Stimulated activated CD4-positive, alpha-beta T cell treated with anti-CD3 and anti-CD28 coated beads, TNF-alpha, amount 100 ng/mL, for 24 hours (primary cell): ENCODE data around the gene DYSF.
"Not testable (repeated sequence)": the region's sequence is repeated elsewhere in the genome, so short reads cannot be mapped to it uniquely, and the experiment has no call there.

Experiments
- DNase-seq, 3 experiments: peaks; one replicate each; pipeline ENCODE4 v3.0.0-alpha.2; 2020; ENCODE audit warnings: low read depth in 3 of 3

The DYSF gene

DNA sequence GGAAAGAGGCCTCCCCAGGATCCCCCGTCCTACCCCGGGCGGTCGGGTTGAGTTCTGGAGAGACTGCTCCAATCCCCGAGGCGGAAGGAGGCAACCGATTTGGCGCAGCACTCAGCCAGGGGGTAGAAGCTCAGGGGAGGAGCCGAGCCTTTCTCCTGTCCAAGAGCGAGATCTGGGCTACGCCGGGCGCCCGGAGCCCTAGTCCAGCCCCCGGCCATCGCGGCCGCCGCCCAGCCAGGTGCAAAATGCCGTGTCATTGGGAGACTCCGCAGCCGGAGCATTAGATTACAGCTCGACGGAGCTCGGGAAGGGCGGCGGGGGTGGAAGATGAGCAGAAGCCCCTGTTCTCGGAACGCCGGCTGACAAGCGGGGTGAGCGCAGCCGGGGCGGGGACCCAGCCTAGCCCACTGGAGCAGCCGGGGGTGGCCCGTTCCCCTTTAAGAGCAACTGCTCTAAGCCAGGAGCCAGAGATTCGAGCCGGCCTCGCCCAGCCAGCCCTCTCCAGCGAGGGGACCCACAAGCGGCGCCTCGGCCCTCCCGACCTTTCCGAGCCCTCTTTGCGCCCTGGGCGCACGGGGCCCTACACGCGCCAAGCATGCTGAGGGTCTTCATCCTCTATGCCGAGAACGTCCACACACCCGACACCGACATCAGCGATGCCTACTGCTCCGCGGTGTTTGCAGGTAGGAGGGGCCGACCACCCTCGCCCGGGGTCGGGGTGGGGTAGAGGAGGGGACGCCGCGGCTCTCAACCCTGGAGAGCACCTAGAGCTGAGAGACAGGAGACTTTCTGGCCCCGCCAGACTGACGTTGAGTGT lies at the start of gene DYSF:
Gene DYSF, plus strand, starts transcription at position 158 of the 817 bp plus-strand sequence.
- DNase-seq: no peak

DNA sequence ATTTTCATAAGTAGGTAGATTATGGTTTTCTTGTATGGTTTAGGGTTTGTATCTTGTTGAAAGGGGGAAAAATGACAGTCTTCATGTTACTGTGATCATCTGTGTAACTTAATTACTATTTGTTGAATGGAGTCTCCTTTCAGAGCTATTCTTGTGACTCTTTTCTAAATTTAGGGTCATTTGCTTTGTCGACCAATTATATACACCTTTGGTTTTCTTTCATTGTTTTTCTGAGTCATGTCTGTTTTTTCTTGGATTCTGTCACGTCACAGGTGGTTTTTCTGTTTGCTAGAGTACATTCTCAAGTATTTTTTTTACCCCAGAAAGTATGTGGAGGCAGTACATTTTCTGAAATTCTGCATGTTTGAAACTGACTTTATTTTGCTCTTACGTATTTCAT lies 43.8 kb upstream of the DYSF start:
- no peak for DNase-seq

DNA sequence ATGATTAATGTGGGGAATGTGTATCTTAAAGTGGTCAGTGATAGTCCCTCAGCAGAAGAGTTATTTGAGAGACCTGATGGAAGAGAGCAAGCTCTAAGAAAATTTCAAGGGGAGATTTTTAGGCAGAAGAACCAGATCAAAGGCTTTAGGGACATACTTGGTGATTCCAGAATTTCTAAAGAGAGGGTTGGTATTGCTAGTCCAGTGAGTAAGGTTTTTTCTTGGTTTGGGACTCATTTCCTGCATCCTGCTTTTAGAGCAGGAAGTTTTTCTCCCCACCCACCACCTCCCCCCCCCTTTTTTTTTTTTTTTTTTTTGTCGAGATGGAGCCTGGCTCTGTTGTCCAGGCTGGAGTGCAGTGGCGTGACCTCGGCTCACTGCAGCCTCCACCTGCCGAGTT lies 42.7 kb upstream of the DYSF start:
- DNase-seq: no peak

DNA sequence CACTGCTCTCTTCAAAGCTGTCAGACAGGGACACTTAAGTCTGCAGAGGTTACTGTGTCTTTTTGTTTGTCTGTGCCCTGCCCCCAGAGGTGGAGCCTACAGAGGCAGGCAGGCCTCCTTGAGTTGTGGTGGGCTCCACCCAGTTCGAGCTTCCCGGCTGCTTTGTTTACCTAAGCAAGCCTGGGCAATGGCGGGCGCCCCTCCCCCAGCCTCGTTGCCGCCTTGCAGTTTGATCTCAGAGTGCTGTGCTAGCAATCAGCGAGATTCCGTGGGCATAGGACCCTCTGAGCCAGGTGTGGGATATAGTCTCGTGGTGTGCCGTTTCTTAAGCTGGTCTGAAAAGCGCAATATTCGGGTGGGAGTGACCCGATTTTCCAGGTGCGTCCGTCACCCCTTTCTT lies 36.5 kb upstream of the DYSF start:
- not testable (repeated sequence) for DNase-seq

DNA sequence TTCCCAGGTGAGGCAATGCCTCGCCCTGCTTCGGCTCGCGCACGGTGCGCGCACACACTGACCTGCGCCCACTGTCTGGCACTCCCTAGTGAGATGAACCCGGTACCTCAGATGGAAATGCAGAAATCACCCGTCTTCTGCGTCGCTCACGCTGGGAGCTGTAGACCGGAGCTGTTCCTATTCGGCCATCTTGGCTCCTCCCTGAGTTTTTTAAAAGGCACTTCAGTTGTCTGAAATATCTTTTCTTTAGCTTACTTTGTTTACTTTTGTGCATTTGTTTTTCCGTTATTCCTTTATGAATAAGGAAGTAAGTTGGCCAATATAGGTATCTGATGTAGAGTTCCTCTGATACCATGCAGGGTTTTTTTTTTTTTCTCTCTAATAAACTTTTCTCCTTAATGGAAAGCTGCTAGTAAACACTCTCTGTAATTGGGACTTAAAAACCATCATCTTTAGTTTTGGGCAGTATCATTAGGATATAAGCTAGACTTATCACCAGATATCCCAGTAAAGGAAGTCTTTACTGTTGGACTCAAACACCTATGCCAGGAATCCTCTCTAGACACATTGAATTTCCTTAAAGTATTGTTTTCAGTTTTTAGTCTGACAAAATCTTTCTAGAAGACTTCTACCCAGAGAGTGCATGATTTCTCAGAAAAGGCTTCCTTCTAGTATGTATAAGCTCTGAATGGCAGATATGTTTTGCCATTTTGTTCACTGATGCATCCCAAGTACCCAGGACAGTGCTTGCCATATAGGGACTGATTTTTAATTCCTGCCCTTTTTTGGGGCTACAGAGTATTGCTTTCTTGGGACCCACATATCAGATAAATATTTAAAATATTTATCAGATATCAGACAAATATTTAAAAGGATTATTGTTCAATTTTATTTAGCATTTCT lies 35.8 kb upstream of the DYSF start:
- no peak for DNase-seq

DNA sequence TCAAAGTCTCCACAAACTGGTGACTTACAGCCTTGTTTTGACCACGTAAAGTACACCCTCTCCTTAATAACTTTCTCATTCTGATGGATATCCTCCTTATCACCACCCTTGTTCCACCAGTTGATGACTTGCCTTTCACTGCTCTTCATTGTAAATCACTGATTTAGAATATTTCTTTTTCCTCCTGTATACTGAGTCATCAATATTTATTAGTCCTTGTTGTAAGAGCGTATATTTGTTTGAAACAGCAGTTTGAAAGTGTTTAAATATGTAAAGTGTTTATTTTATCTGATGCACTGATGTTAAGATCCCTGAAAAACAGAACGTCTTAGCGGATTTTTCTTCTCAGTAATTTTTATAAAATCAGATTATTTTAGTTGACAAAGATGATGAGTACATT lies 34.2 kb upstream of the DYSF start:
- no peak for DNase-seq

DNA sequence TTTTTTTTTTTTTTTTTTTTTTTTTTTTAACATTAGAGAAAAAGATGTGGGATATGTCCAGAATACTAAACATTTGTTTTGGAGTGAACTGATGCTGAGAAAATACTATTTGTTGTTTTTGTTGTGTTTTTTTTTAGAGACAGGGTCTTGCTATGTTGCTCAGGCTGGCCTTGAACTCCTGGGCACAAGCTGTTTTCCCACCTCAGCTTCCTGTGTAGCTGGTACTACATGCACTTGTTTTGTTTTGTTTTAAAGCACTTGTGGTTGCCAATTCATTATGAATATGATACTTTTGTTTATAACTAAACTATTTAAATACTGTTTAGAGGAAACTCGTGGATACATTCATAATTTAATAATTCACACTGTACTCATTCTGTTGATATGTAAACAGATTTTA lies 33.4 kb upstream of the DYSF start:
- DNase-seq: no peak

DNA sequence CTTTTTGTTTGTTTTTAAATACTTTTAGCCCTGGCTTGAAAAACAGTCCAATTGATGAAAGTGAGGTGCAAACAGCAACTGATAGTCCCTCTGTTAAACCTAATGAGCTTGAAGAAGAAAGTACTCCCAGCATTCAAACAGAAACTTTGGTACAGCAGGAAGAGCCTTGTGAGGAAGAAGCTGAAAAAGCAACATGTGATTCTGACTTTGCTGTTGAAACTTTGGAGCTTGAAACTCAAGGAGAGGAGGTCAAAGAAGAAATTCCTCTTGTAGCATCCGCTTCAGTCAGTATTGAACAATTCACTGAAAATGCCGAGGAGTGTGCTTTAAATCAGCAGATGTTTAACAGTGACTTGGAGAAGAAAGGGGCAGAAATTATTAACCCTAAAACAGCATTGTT lies 30.6 kb upstream of the DYSF start:
- DNase-seq: no peak

DNA sequence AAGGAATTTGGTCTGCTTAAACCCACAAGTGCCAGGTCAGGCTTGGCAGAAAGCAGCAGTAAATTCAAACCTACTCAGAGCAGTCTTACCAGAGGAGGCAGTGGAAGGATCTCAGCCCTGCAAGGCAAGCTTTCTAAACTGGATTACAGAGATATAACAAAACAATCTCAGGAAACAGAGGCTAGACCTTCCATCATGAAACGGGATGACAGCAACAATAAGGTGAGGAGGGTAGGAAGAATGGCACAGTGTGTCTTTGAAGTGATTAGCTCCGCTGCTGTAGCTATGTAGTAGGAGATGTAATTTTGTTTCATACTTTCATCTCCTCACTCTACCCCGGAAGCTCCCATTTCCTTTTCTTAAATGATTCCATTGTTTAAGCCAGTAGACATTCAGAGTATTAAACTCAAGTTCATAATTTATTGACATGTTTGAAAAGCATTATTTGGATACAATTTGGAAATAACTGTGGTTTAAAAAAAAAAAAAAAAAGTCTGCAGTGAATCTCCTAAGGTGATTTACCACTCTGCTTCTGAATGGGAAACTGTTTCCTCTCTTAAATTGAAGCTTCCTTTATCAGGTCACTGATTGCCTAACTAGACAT lies 29.4 kb upstream of the DYSF start:
- no peak for DNase-seq

DNA sequence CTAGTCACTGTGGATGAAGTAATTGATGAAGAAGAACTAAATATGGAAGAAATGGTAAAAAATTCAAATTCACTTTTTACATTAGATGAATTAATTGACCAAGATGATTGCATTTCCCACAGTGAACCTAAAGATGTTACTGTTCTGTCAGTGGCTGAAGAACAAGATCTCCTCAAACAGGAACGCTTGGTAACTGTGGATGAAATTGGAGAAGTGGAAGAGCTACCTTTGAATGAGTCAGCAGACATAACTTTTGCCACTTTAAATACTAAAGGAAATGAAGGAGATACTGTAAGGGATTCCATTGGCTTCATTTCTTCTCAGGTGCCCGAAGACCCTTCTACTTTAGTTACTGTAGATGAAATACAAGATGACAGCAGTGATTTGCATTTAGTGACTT lies 26.6 kb upstream of the DYSF start:
- DNase-seq: no peak

DNA sequence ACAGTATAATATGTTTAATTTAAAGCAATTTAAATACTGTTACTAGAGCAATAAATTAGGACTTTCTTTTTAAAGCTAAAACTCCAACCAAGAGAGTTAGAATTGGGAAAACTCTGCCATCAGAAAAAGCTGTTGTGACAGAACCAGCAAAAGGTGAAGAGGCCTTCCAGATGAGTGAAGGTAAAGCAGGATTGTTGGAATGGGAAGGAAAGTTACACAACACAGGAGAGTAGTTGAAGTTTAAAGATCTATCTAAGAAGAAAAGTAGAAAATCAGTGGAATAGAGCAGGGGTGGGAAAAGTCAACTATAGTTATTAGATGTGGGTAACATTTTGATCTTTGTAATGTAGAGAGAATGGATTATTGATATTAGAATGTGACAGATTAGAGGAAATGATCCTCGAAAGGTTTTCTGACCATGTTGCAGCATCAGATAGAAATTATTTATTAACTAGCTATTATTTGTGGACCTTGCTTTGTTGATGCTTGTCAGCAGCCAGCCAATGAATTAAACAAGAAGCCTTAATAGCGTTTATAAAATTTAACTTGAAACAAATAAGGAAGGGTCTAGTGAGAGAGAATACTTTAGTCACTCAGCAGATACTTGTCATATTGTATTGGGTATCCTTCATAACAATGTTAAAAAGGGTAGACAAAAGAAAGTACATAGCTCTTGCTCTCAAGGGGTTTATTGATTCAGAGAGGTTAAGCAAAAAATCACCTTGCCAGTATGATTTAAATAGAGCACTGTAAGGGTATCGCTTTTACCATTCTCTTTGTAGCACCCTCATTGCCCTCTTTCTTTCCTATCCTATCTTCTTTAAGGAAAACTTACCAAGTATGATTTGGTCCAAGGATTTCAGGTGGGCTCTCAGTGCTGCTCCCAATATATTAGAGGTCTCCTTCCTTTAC lies 24.6 kb upstream of the DYSF start:
- no peak for DNase-seq

DNA sequence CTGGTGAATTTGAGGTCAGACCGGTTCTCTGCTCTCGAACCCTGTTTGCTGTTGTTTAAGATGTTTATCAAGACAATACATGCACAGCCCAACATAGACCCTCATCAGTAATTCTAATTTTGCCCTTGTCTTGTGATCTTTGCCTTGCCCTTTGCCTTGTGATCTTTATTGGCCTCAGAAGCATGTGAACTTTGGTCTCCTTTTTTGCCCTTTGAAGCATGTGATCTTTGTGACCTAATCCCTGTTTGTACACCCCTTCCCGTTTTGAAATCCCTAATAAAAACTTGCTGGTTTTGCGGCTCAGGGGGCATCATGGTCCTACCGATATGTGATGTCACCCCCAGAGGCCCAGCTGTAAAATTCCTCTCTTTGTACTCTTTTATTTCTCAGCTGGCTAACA lies 8.2 kb upstream of the DYSF start:
- not testable (repeated sequence) for DNase-seq

DNA sequence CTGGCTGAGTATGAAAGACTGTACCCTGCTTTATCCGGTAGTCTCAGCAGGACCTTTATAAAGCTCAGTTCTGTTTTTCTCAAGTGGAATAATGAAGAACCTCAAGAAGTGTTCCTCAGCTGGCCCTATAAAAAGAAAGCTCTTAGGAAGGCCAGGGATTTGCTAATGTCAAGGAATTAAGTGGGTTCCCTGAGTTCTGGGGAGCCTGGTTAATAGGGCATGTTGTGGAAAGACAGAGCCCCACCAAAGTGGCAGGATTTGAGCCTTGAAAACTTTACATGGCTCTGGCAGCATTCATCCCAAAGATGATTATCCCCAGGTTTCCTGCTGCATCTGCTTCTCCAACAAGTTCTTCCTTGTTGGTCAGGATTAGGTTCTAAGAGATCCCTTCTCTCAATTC lies 6.9 kb upstream of the DYSF start:
- DNase-seq: no peak

DNA sequence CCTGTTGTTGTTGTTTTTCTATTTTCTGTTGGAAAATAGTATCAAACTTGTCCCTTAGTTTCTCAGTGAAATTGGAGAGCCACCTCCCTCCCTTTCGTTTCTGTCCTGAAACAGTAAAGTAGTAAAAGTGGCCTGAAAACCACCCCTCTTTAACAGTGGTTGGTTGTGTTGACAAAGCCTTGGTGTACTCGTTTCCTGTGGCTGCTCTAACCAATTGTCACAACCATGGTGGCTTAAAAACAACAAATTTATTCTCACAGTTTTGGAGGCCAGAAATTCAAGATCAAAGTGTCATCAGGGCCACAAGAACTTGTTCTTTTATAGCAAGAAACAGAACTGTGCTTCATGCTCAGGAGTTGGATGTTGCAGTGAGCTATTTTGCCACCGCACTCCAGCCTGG lies 4.0 kb upstream of the DYSF start:
- DNase-seq: no peak

DNA sequence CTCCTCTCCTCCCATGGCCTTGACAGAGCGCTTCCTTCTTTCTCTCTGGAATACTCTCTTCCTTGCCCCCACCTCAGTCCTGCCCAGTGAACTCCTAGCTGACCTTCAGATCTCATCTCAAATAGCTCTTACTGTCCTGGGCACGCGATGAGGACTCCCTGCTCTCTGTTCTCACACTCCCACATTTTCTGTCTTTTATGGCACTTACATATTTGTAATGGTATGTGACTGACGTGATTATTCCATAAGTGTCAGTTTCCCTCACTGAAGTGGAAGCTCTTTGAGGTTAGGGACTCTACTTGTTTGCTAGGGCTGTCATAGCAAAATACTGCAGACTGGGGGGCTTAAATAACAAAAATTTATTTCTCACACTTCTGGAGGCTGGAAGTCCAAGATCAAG lies 1.7 kb upstream of the DYSF start:
- no peak for DNase-seq

DNA sequence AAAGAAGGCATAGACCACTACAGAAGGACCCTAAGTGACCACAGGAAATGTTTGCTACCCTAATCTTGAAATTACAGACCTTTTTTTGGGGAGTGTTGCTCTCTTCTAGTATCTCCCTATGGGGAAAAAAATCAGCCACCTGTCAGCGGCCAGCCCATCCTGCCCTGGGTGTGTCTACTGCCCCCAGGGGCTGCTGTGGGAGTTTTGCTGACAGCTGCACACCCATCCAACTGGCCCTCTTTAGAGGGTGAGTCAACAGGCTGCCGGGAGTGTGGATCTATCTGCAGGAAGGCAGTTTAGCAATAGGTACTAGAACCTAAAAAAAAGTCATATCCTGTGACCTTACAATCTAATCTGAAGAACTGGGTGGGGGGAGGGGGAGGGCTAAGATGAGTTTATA lies 796 bp upstream of the DYSF start:
- peak in 1 of 3 experiments; percentile 16 for DNase-seq

DNA sequence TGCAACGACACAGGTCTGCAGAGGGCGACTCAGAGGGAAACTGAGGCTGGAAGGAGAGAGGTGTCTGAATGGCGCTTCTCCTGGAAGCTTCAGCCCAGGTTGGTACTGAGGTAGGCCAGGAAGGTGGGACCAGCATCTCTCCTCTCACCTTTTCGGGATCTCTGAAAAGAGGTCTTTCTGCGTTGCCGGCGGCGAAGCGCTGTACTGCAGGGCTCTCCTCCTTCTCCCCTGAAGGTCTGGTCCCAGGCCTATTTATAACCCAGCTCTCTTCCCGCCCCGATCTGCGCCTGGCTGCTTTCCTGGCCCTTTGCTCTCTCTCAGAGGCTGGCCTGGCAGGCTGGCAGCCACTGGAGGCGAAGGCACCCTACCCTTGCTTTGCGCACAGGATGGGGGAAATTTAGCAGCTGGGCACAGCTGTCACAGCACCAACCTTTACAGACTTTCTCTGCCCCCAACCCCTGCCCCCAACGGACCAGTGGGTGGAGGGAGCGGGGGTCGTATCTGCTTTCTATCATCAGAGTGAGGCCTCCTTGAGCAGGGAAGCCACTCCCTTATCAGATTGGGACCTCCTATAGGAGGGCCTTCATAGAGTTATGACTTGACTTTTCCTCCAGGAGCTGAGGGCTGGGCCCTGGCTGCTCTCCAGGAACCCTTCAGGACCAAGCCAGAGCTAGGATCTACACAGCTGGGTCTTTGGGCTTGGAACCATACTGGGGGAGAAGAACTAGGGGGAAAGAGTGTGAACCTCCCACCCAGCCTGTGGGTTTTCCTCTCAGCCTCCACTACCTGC lies 1.1 kb downstream of the DYSF start:
- DNase-seq: no peak

DNA sequence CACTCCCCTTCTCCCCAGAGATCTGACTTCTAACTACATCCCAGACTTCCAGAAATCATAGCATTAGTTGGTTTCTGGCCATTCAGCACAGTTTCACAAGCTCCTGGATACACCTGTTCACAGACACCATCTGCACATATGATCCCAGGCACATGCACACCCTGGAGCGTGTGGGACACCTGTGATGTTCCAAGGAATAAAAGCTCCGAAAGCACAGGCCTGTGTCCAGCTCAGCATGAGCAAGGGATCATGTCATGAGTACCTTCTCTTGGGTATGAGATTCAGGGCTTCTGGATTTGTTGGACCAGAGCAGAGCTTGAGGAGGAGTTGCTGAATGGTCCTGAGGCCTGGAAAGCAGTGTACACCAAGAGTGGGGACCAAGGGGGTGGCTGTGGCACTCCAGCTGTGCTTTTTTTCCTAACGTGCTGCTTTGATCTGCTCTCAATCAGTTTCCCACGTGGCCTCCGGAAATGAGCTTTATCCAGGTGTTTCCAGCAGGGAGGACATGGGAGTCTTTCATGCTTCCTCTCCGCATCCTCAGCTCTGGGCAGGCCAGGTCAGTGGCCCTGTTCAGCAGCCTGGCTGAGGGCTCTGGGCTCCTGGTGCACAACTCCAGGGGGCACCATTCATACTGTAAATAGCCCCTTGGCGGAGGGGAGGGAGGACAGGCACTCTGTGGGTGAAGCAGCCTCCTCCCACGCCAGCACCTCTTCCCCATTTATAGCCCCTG lies 1.8 kb downstream of the DYSF start:
- DNase-seq: no peak

DNA sequence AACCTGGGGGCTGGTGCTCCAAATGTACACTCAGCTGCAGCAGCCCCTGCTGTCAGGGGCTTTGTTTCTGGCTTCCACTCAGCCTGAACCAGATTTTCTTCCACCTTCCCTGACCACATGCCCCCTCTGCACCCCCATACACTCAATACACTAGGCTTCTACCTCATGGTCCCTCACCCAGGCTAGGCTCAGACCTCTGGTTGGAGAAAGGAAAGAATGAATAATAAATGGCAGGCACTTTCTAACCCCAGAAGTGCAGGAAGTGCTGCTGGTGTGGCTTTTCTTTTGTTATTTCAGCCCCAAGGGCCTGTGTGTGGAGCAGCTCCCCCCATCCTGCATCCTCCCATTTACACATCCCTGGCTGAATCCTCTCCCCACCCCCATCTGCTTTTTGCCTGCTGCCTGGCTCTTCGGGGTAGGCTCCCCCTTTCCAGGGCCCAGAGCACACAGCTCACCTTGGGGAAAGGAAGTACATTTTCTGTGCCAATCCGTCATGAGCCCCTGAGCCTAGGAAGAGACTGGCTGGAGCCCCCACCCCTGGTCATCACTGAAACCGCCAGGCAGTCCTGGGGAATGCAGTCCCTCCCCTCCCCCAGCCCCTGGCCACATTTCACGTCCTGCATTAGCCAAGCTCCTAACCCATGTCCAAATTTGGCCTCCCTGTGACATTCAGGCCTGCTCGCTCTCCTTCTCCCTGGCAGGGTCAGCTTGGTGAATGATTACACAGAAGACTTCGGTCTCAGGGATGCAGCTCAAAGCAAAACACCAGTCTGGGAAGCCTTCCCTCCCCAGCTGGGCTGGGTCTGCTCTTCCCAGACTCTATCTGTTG lies 2.6 kb downstream of the DYSF start:
- DNase-seq: no peak
